ENCODE data around the gene RDH12. TPM values are rescaled to one million over a fixed set of nuclear protein-coding genes. Genes with fewer than 3 reads are reported as not detected.

The RDH12 gene
- total and polyA plus RNA-seq, 2 donors (not counting 3 experiments of a cell fraction or from before 2014, with no cell fraction given) = not detected

- Histone ChIP-seq H3K36me3 (ENCODE audit: control insufficient read depth in 2 of 2, extremely low read depth in 1 of 2, insufficient read depth in 2 of 2, low read length in 2 of 2) (no peaks in the 10 kb centered on the region), H3K27me3 (ENCODE audit: control insufficient read depth in 2 of 2, insufficient read depth in 2 of 2, low read length in 2 of 2) (peaks cover 25 to 28% of the 10 kb centered on the region in 2 experiments), H3K9me1 (replicated peaks; ENCODE audit: control insufficient read depth, extremely low read depth, insufficient read depth, low read length) (no peaks in the 10 kb centered on the region), H3K4me3 (replicated peaks in 1 of 3; ENCODE audit: insufficient read depth in 1 of 3, low read depth in 1 of 3, low read length in 3 of 3) (no peak overlapping the region), H3K9me3 (replicated peaks; ENCODE audit: control insufficient read depth, insufficient read depth, low read length) (no peaks in the 10 kb centered on the region), H3K4me2 (ENCODE audit: insufficient read depth, low read length) (no peak overlapping the region), H3K79me2 (ENCODE audit: control insufficient read depth, insufficient read depth, low read length) (no peaks in the 10 kb centered on the region), H4K20me1 (replicated peaks; ENCODE audit: control insufficient read depth, extremely low read depth, insufficient read depth, low read length) (no peaks in the 10 kb centered on the region), H3K4me1 (ENCODE audit: control insufficient read depth, extremely low read depth, insufficient read depth, low read length) (no peaks in the 10 kb centered on the region), H3K9ac (replicated peaks; ENCODE audit: extremely low read depth, insufficient read depth, low read length) (no peak overlapping the region), H2AFZ (ENCODE audit: low read depth, low read length) (no peak overlapping the region), H3K27ac (ENCODE audit: insufficient read depth, low read depth, low read length) (no peak overlapping the region)
- TF ChIP-seq EZH2 (IDR thresholded peaks at IDR 0.05; ENCODE audit: borderline replicate concordance, low read depth, low read length, severe bottlenecking) = peak; percentile 17
- no peak for TF ChIP-seq JUN (IDR thresholded peaks at IDR 0.05; ENCODE audit: borderline replicate concordance, insufficient read depth, insufficient read length, low read depth)
- intact Hi-C loops (cut with micrococcal nuclease) = no loop called here
- dilution Hi-C loops (cut with MboI; ENCODE audit: extremely low pct_ligation_motif_present, low sequenced_read_pairs) = no loop called here
- no peak for DNase-seq (ENCODE audit: low read depth, low spot score)
- BruUV-seq (replicated peaks) = no TSS peak
- ChIA-PET POLR2A (no interaction called here), CTCF (interaction anchor here (1.6 kb wide), 2 partner anchors 25 to 202 kb away, joined by 3 to 4 read pairs; no protein-coding TSS in a partner anchor)
- FAIRE-seq = no peak
Measured at GRCh38 chr14:67729072-67729885, 27.6 kb downstream of the RDH12 start.

GRCh38 chr14:67733616-67734015 lies 31.9 kb downstream of the RDH12 start:
- FAIRE-seq = no peak
- POLR2A ChIA-PET = no interaction called here
- Histone ChIP-seq H3K9me3 (replicated peaks; ENCODE audit: control insufficient read depth, insufficient read depth, low read length) (no peaks in the 10 kb centered on the region), H3K79me2 (ENCODE audit: control insufficient read depth, insufficient read depth, low read length) (no peaks in the 10 kb centered on the region), H3K36me3 (ENCODE audit: control insufficient read depth in 2 of 2, extremely low read depth in 1 of 2, insufficient read depth in 2 of 2, low read length in 2 of 2) (no peaks in the 10 kb centered on the region), H2AFZ (ENCODE audit: low read depth, low read length) (no peak overlapping the region), H3K4me2 (ENCODE audit: insufficient read depth, low read length) (no peak overlapping the region), H3K27ac (ENCODE audit: insufficient read depth, low read depth, low read length) (no peak overlapping the region), H4K20me1 (replicated peaks; ENCODE audit: control insufficient read depth, extremely low read depth, insufficient read depth, low read length) (no peaks in the 10 kb centered on the region), H3K9ac (replicated peaks; ENCODE audit: extremely low read depth, insufficient read depth, low read length) (no peak overlapping the region), H3K4me1 (ENCODE audit: control insufficient read depth, extremely low read depth, insufficient read depth, low read length) (peaks cover 15% of the 10 kb centered on the region), H3K4me3 (replicated peaks in 1 of 3; ENCODE audit: insufficient read depth in 1 of 3, low read depth in 1 of 3, low read length in 3 of 3) (no peak overlapping the region), H3K27me3 (ENCODE audit: control insufficient read depth in 2 of 2, insufficient read depth in 2 of 2, low read length in 2 of 2) (peaks cover 10 to 11% of the 10 kb centered on the region in 2 experiments), H3K9me1 (replicated peaks; ENCODE audit: control insufficient read depth, extremely low read depth, insufficient read depth, low read length) (no peaks in the 10 kb centered on the region)
- dilution Hi-C loops (cut with MboI; ENCODE audit: extremely low pct_ligation_motif_present, low sequenced_read_pairs) (no loop called here), intact Hi-C loops (cut with micrococcal nuclease) (no loop called here)
- BruUV-seq (replicated peaks) = no TSS peak
- CTCF ChIA-PET = no interaction called here
- TF ChIP-seq POLR2A (IDR thresholded peaks at IDR 0.05; ENCODE audit: low read depth, low read length) = no peak
- no peak for TF ChIP-seq POLR2AphosphoS5 (IDR thresholded peaks at IDR 0.05; ENCODE audit: insufficient read depth, low read depth, low read length)
- no peak for TF ChIP-seq FOS (IDR thresholded peaks at IDR 0.05; ENCODE audit: borderline replicate concordance, insufficient read depth, low read length)
- TF ChIP-seq MAX (IDR thresholded peaks at IDR 0.05; ENCODE audit: insufficient read depth, insufficient read length) = no peak
- no peak for TF ChIP-seq EZH2 (IDR thresholded peaks at IDR 0.05; ENCODE audit: borderline replicate concordance, low read depth, low read length, severe bottlenecking)
- no peak for TF ChIP-seq GATA2 (IDR thresholded peaks at IDR 0.05; ENCODE audit: insufficient read depth, insufficient read length, low read depth, low read length)
- no peak for TF ChIP-seq MYC (IDR thresholded peaks at IDR 0.05; ENCODE audit: low read depth, low read length)
- no peak for DNase-seq (ENCODE audit: low read depth, low spot score)
